Endothelial cell of umbilical vein (primary cell): ENCODE data around the gene DNAJC8. TPM values are rescaled to one million over a fixed set of nuclear protein-coding genes. Genes with fewer than 3 reads are reported as not detected.

Experiments
- Bru-seq: library from RNA; stranded (reverse); fragments of 400-500 nt; gene quantifications from one replicate; lab custom pipeline; 2021; lab: Mats Ljungman, UMichigan
- BruChase-seq, 2 experiments: library from RNA; stranded (reverse); fragments of 400-500 nt; gene quantifications; one replicate each; lab custom pipeline; 2021; lab: Mats Ljungman, UMichigan
- BruUV-seq: library from RNA; stranded (reverse); fragments of 400-500 nt; replicated peaks from 2 replicates; lab custom pipeline; 2021; lab: Mats Ljungman, UMichigan
- CTCF ChIA-PET: fragments of 300-600, 350-600 bp; sonication (Branson Sonifier 250); formaldehyde crosslinking; loops from one replicate; lab custom pipeline; 2021; ENCODE audit warnings: antibody characterized with exemption, inconsistent platforms; lab: Charles Lee
- POLR2A ChIA-PET: fragments of 300-600, 350-600 bp; sonication (Branson Sonifier 250); formaldehyde crosslinking; loops from one replicate; lab custom pipeline; 2021; ENCODE audit warnings: antibody characterized with exemption, inconsistent platforms; lab: Charles Lee
- DNase-seq: peaks from one replicate; pipeline ENCODE4 v3.0.0-alpha.2; 2011; ENCODE audit warnings: low read depth, low spot score
- FAIRE-seq: peaks from 2 replicates; lab custom pipeline; 2011; peaks lifted over from hg19 to GRCh38; lab: Jason Lieb, UNC
- H2AFZ ChIP-seq: 2 replicates; pipeline ENCODE4 v1.6.0; 2012; ENCODE audit warnings: low read depth, low read length, control low read depth, inconsistent platforms
- H3K27ac ChIP-seq: 2 replicates; pipeline ENCODE4 v1.5.1; 2011; ENCODE audit warnings: low read depth, mild to moderate bottlenecking, control low read depth, low read length, moderate library complexity; ENCODE audit not compliant: insufficient read depth
- H3K27me3 ChIP-seq, 2 experiments: 2 replicates each; pipeline versions ENCODE4 v1.6.0 to v1.6.1; 2011; ENCODE audit warnings: low read length in 2 of 2, mixed read lengths in 1 of 2; ENCODE audit not compliant: control insufficient read depth in 2 of 2, insufficient read depth in 2 of 2
- H3K36me3 ChIP-seq, 2 experiments: 2 replicates in 1 of 2; 3 replicates in 1 of 2; pipeline ENCODE4 v1.5.1; 2011; ENCODE audit warnings: low read length in 2 of 2, mild to moderate bottlenecking in 1 of 2, moderate library complexity in 1 of 2; ENCODE audit not compliant: control insufficient read depth in 2 of 2, insufficient read depth in 2 of 2; ENCODE audit errors: extremely low read depth in 1 of 2
- H3K4me1 ChIP-seq: 3 replicates; pipeline ENCODE4 v1.5.1; 2011; ENCODE audit warnings: mild to moderate bottlenecking, low read length; ENCODE audit not compliant: control insufficient read depth, insufficient read depth; ENCODE audit errors: extremely low read depth
- H3K4me2 ChIP-seq: 2 replicates; pipeline ENCODE4 v1.6.1; 2011; ENCODE audit warnings: low read length, control low read depth, mixed read lengths; ENCODE audit not compliant: insufficient read depth
- H3K4me3 ChIP-seq, 3 experiments: fragments of 200-600 bp in 1 of 3; sonication (generic), shearing (Covaris generic) in 1 of 3; replicated peaks in 1 of 3; 2 replicates each; pipeline ENCODE4 v1.5.1; 2011 to 2016; ENCODE audit warnings: control low read depth in 3 of 3, low read length in 3 of 3, mild to moderate bottlenecking in 2 of 3, inconsistent platforms in 1 of 3, low read depth in 1 of 3, moderate library complexity in 1 of 3; ENCODE audit not compliant: insufficient read depth in 1 of 3
- H3K79me2 ChIP-seq: 2 replicates; pipeline ENCODE4 v1.6.0; 2012; ENCODE audit warnings: low read length, inconsistent platforms; ENCODE audit not compliant: control insufficient read depth, insufficient read depth
- H3K9ac ChIP-seq: replicated peaks from 2 replicates; pipeline ENCODE3; 2011; ENCODE audit warnings: low read length, control low read depth; ENCODE audit not compliant: insufficient read depth; ENCODE audit errors: extremely low read depth
- H3K9me1 ChIP-seq: replicated peaks from 3 replicates; pipeline ENCODE4 v1.6.0; 2011; ENCODE audit warnings: mild to moderate bottlenecking, low read length; ENCODE audit not compliant: control insufficient read depth, insufficient read depth; ENCODE audit errors: extremely low read depth
- H3K9me3 ChIP-seq: replicated peaks from 2 replicates; pipeline ENCODE4 v1.5.1; 2012; ENCODE audit warnings: low read length, inconsistent platforms; ENCODE audit not compliant: control insufficient read depth, insufficient read depth
- H4K20me1 ChIP-seq: replicated peaks from 2 replicates; pipeline ENCODE3; 2011; ENCODE audit warnings: mild to moderate bottlenecking, low read length; ENCODE audit not compliant: control insufficient read depth, insufficient read depth; ENCODE audit errors: extremely low read depth
- CTCF ChIP-seq, 2 donors: IDR thresholded peaks; 1 replicate in 1 of 2; 2 replicates in 1 of 2; pipeline ENCODE4 v1.5.1; 2011; ENCODE audit warnings: low read length in 2 of 2, mild to moderate bottlenecking in 2 of 2, moderate library complexity in 2 of 2, control low read depth in 1 of 2, inconsistent platforms in 1 of 2, low read depth in 1 of 2; ENCODE audit not compliant: insufficient read depth in 1 of 2; ENCODE audit errors: extremely low read depth in 1 of 2
- EZH2 ChIP-seq: IDR thresholded peaks from 2 replicates; pipeline ENCODE4 v1.6.1; 2012; ENCODE audit warnings: borderline replicate concordance, low read depth, mild to moderate bottlenecking, moderate library complexity, low read length, inconsistent platforms; ENCODE audit not compliant: severe bottlenecking
- FOS ChIP-seq: IDR thresholded peaks from 2 replicates; pipeline ENCODE4 v1.6.1; 2011; ENCODE audit warnings: mild to moderate bottlenecking, low read length, moderate library complexity, borderline replicate concordance; ENCODE audit not compliant: insufficient read depth
- GATA2 ChIP-seq: IDR thresholded peaks from 2 replicates; pipeline ENCODE4 v1.7.0; 2011; ENCODE audit warnings: low read depth, mild to moderate bottlenecking, moderate library complexity, mixed read lengths, low read length; ENCODE audit not compliant: insufficient read length, insufficient read depth
- JUN ChIP-seq: IDR thresholded peaks from 2 replicates; pipeline ENCODE4 v1.6.1; 2011; ENCODE audit warnings: borderline replicate concordance, low read depth; ENCODE audit not compliant: insufficient read length, insufficient read depth
- MYC ChIP-seq: IDR thresholded peaks from one replicate; pipeline ENCODE4 v1.6.1; 2011; ENCODE audit warnings: mild to moderate bottlenecking, low read depth, low read length
- POLR2A ChIP-seq: IDR thresholded peaks from 2 replicates; pipeline ENCODE4 v1.6.1; 2012; ENCODE audit warnings: low read depth, mild to moderate bottlenecking, control low read depth, low read length
- POLR2AphosphoS5 ChIP-seq: IDR thresholded peaks from 2 replicates; pipeline ENCODE4 v1.6.1; 2012; ENCODE audit warnings: low read depth, mild to moderate bottlenecking, control low read depth, low read length, moderate library complexity; ENCODE audit not compliant: insufficient read depth
- dilution Hi-C: fragments of 300-500 bp; cut with MboI; formaldehyde crosslinking; loops from one replicate; pipeline ENCODE4 v1.15.0; 2019; ENCODE audit warnings: low sequenced_read_pairs; ENCODE audit not compliant: extremely low pct_ligation_motif_present
- intact Hi-C: fragments of 100-400 bp; cut with micrococcal nuclease; formaldehyde crosslinking; loops from one replicate; pipeline ENCODE4 v1.10.0; 2022
- long read RNA-seq: library from polyadenylated mRNA; stranded (forward); transcript quantifications from one replicate; pipeline ENCODE4 v2.0.0, GENCODE V29; 2021
- polyA minus RNA-seq, 3 experiments: library from RNA; depleted of rRNA, polyadenylated mRNA; stranded (reverse); fragments of >200 nt; gene quantifications; 1 replicate in 1 of 3; 2 replicates in 2 of 3; pipeline ENCODE4 v1.2.3, GENCODE V29; 2011
- polyA plus RNA-seq, 4 experiments: library from polyadenylated mRNA; depleted of rRNA in 3 of 4; stranded (reverse) in 3 of 4; unstranded in 1 of 4; fragments of >200 nt; gene quantifications; 2 replicates each; pipeline versions ENCODE4 v1.2.1 to v1.2.3, GENCODE V29; 2011 to 2012; ENCODE audit warnings: missing spikeins in 1 of 4
- total RNA-seq: library from RNA; stranded (reverse); gene quantifications from 2 replicates; pipeline ENCODE4 v1.2.3, GENCODE V29; 2021
- TF ChIP-seq, protein P1 (sequence below): IDR thresholded peaks from 2 replicates; pipeline ENCODE4 v1.6.1; 2011; ENCODE audit not compliant: insufficient read depth, insufficient read length

Gene DNAJC8, protein sequence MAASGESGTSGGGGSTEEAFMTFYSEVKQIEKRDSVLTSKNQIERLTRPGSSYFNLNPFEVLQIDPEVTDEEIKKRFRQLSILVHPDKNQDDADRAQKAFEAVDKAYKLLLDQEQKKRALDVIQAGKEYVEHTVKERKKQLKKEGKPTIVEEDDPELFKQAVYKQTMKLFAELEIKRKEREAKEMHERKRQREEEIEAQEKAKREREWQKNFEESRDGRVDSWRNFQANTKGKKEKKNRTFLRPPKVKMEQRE
- 101 and 106 TPM in 2 replicates for total RNA-seq
- polyA plus RNA-seq = 71.0 and 73.3 TPM in 2 replicates
- polyA plus RNA-seq (2011; cell fraction: cytosol; rRNA removed) = 80.2 and 85.5 TPM in 2 replicates
- polyA plus RNA-seq (2011; cell fraction: nucleus; rRNA removed) = 50.4 and 78.2 TPM in 2 replicates
- polyA plus RNA-seq (2012) = 90.4 and 112 TPM in 2 replicates
- polyA minus RNA-seq = 29.0 and 30.5 TPM in 2 replicates
- 21.0 TPM for polyA minus RNA-seq (2011; cell fraction: cytosol; rRNA and poly(A)+ RNA removed)
- polyA minus RNA-seq (2011; cell fraction: nucleus; rRNA and poly(A)+ RNA removed) = 11.0 and 17.1 TPM in 2 replicates
- percentile 84 among the genes with signal in this experiment for Bru-seq, nascent RNA
- BruChase-seq, experiment 1, labeled RNA remaining after a 6-hour chase = percentile 83 among the genes with signal in this experiment
- BruChase-seq, experiment 2, labeled RNA remaining after a 2-hour chase = percentile 77 among the genes with signal in this experiment
- long read RNA-seq, transcript DNAJC8-201 (9 exons, 1,759 nt) = major isoform, 625 of 679 reads
- long read RNA-seq, transcript DNAJC8-205 (10 exons, 1,600 nt) = minor isoform, 12 of 679 reads
- long read RNA-seq, partial matches to known transcripts = 5 of 679 reads
- long read RNA-seq, other reads (novel, unspliced or antisense) = 37 of 679 reads

GRCh38 chr1:28232558-28233263, at the start of gene DNAJC8:
Gene DNAJC8, minus strand, starts transcription at chr1:28233029. Its CDS starts 31 bp downstream, at chr1:28232998.
- Histone ChIP-seq H3K4me3 (peak within 1 kb of the TSS; percentile 94 to 97 (median 96)), H3K9me3 (no peaks in the 10 kb centered on the region), H3K9me1 (no peaks in the 10 kb centered on the region), H3K27me3 (no peaks in the 10 kb centered on the region), H3K27ac (peak within 1 kb of the TSS; percentile 88), H3K9ac (peak within 1 kb of the TSS; percentile 97), H4K20me1 (no peaks in the 10 kb centered on the region), H2AFZ (peak within 1 kb of the TSS; percentile 97), H3K4me2 (peak within 1 kb of the TSS; percentile 98), H3K4me1 (peaks cover 17% of the 10 kb centered on the region), H3K79me2 (peaks cover 49% of the 10 kb centered on the region), H3K36me3 (peaks cover 0 to 5% of the 10 kb centered on the region in 2 experiments)
- dilution Hi-C loops (no loop called here), intact Hi-C loops (loop anchor here (2.0 kb wide), 1 partner anchor 26 kb away; the partner anchor contains the start of gene SESN2)
- BruUV-seq = TSS peak; percentile 48
- POLR2A ChIA-PET = no interaction called here
- CTCF ChIA-PET = no interaction called here
- FAIRE-seq (peak; percentile 95), DNase-seq (peak; percentile 91)
- TF ChIP-seq CTCF (IDR thresholded peaks at IDR 0.05; ENCODE audit: extremely low read depth in 1 of 2, insufficient read depth in 1 of 2, low read depth in 1 of 2, low read length in 2 of 2) (no peak), POLR2AphosphoS5 (peak; percentile 86), GATA2 (no peak), JUN (no peak), EZH2 (no peak), POLR2A (peak; percentile 79), FOS (no peak), MYC (peak; percentile 41)
- TF ChIP-seq, protein P1, sequence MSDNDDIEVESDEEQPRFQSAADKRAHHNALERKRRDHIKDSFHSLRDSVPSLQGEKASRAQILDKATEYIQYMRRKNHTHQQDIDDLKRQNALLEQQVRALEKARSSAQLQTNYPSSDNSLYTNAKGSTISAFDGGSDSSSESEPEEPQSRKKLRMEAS = peak; percentile 99
